ENCODE measurements around the gene PAFAH1B2. TPM values are rescaled to one million over a fixed set of nuclear protein-coding genes. Genes with fewer than 3 reads are reported as not detected.
"Not testable (repeated sequence)": the region's sequence is repeated elsewhere in the genome, so short reads cannot be mapped to it uniquely, and the experiment has no call there.

PAFAH1B2 gene
- total and polyA plus RNA-seq, 3 donors from 2014 or later: 66.5 to 156 (median 150) TPM

DNA sequence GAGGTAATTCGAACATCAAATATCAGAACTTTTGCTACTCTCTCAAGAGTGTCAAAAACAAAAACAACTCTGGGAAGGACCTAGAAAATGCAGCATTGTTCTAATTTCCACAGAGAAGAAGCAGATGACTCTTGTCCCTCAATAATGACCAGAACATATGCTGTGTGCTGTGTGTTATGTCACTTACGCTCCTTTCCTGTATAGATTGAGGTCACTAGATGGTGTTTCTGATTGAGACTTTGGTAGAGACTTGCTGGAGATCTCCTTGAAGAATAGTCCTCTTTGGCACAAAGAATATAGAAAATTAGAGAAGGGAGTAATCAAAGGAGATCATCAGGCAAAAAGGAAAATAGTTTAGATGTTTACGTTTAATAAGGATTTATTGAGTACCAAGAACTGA lies 43.5 kb upstream of the PAFAH1B2 start:
- no peak overlapping the region for H3K27ac ChIP-seq
- TF ChIP-seq, protein P1, sequence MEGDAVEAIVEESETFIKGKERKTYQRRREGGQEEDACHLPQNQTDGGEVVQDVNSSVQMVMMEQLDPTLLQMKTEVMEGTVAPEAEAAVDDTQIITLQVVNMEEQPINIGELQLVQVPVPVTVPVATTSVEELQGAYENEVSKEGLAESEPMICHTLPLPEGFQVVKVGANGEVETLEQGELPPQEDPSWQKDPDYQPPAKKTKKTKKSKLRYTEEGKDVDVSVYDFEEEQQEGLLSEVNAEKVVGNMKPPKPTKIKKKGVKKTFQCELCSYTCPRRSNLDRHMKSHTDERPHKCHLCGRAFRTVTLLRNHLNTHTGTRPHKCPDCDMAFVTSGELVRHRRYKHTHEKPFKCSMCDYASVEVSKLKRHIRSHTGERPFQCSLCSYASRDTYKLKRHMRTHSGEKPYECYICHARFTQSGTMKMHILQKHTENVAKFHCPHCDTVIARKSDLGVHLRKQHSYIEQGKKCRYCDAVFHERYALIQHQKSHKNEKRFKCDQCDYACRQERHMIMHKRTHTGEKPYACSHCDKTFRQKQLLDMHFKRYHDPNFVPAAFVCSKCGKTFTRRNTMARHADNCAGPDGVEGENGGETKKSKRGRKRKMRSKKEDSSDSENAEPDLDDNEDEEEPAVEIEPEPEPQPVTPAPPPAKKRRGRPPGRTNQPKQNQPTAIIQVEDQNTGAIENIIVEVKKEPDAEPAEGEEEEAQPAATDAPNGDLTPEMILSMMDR (IDR thresholded peaks at IDR 0.05): no peak
- TF ChIP-seq POLR2A (IDR thresholded peaks at IDR 0.05): no peak
- H3K4me3 ChIP-seq: no peak overlapping the region
- no peaks in the 10 kb centered on the region for H3K36me3 ChIP-seq (ENCODE audit: low read depth, missing control alignments)
- WGBS, 2 donors: 88 to 90% methylated on average over 3 of the region's 3 CpGs
- H3K4me1 ChIP-seq: peaks cover 24% of the 10 kb centered on the region
- H3K27me3 ChIP-seq: no peaks in the 10 kb centered on the region
- intact Hi-C loops (cut with DNase I; ENCODE audit: low total_unique reads): loop anchor here (10.0 kb wide), 1 partner anchor 226 kb away; no protein-coding TSS in a partner anchor
- no peak for DNase-seq
- H3K9me3 ChIP-seq: no peaks in the 10 kb centered on the region

DNA sequence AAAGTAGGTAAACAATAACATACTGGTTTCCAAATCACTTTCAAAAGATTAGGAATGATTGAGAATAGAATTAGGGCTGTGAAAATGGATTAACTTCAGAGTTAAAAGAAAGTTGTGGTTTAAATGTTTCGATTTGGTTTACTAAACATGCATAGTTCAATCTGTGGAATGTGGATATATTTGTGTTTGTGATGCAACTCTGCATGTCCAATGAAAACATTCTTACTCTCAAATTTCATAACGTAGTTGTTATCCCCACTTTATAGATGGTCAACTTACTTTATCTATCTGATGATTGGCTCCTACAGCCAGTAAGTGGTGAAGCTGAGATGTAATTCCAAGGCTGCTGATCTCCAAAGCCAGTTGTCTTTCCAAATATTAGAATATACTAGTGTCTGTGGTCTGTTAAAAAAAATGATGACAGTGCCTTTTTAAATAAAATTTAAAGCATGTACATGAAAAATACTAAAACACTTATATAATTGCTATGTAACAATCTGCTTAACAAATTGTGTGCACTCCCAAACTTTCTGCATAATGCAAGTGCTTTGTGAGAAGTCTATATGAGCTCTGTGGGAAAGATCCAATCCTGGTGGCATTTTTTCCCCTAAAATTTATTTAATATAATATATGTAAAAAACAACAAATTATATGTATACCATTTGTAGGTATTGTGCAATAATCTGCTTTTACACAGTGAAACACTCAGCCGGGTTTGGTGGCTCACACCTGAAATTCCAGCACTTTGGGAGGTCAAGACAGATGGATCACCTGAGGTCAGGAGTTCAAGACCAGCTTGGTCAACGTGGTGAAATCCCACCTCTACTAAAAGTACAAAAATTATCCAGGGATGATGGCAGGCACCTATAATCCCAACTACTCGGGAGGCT lies 36.1 kb upstream of the PAFAH1B2 start:
- intact Hi-C loops (cut with DNase I; ENCODE audit: low total_unique reads): loop anchor here (5.0 to 10.0 kb wide), 2 partner anchors 233 to 316 kb away; partner anchors contain the start of gene APOA5
- Histone ChIP-seq H3K36me3 (ENCODE audit: low read depth, missing control alignments) (no peaks in the 10 kb centered on the region), H3K9me3 (no peaks in the 10 kb centered on the region), H3K27me3 (no peaks in the 10 kb centered on the region), H3K4me3 (no peak overlapping the region), H3K4me1 (no peaks in the 10 kb centered on the region), H3K27ac (no peak overlapping the region)
- no peak for TF ChIP-seq POLR2A (IDR thresholded peaks at IDR 0.05)
- TF ChIP-seq, protein P1 (IDR thresholded peaks at IDR 0.05): no peak
- DNase-seq: no peak
- 60 to 73% methylated on average over 5 of the region's 5 CpGs for WGBS, 2 donors

DNA sequence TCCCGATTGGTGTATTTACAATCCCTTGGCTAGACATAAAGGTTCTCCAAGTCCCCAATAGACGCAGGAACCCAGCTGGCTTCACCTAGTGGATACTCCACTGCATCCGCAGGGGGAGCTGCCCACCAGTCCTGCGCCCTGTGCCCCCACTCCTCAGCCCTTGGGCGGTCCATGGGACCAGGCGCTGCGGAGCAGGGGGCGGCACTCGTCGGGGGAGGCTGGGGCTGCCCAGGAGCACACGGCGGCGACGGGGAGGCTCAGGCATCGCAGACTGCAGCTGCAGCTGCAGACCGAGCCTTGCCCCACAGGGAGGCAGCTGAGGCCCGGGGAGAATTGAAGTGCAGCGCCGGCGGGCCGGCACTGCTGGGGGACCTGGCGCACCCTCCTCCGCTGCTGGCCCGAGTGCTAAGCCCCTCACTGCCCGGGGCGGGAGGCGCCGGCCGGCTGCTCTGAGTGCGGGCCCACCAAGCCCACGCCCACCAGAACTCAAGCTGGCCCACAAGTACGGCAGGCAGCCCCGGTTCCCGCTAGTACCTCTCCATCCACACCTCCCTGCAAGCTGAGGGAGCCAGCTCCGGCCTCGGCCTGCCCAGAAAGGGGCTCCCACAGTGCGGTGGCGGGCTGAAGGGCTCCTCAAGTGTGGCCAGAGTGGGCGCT lies 33.7 kb upstream of the PAFAH1B2 start:
- Histone ChIP-seq H3K9me3 (no peaks in the 10 kb centered on the region), H3K36me3 (ENCODE audit: low read depth, missing control alignments) (no peaks in the 10 kb centered on the region), H3K4me3 (peak overlapping the region; percentile 36 to 39), H3K4me1 (no peaks in the 10 kb centered on the region), H3K27me3 (no peaks in the 10 kb centered on the region), H3K27ac (no peak overlapping the region)
- WGBS, 2 donors: 64 to 83% methylated on average over 9 to 26 of the region's 39 CpGs
- TF ChIP-seq, protein P1 (IDR thresholded peaks at IDR 0.05): no peak
- TF ChIP-seq POLR2A (IDR thresholded peaks at IDR 0.05): no peak
- no peak for DNase-seq
- intact Hi-C loops (cut with DNase I; ENCODE audit: low total_unique reads): no loop called here

DNA sequence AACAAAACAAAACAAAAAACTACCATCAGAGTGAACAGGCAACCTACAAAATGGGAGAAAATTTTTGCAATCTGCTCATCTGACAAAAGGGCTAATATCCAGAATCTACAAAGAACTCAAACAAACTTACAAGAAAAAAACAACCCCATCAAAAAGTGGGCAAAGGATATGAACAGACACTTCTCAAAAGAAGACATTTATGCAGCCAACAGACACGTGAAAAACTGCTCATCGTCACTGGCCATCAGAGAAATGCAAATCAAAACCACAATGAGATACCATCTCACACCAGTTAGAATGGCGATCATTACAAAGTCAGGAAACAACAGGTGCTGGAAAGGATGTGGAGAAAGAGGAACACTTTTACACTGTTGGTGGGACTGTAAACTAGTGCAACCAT lies 31.6 kb upstream of the PAFAH1B2 start:
- H3K9me3 ChIP-seq; H3K27me3 ChIP-seq; H3K36me3 ChIP-seq (ENCODE audit: low read depth, missing control alignments); DNase-seq; H3K27ac ChIP-seq; H3K4me3 ChIP-seq; H3K4me1 ChIP-seq; intact Hi-C loops (cut with DNase I; ENCODE audit: low total_unique reads): not testable (repeated sequence)
- 70 to 74% methylated on average over 3 of the region's 3 CpGs for WGBS, 2 donors

DNA sequence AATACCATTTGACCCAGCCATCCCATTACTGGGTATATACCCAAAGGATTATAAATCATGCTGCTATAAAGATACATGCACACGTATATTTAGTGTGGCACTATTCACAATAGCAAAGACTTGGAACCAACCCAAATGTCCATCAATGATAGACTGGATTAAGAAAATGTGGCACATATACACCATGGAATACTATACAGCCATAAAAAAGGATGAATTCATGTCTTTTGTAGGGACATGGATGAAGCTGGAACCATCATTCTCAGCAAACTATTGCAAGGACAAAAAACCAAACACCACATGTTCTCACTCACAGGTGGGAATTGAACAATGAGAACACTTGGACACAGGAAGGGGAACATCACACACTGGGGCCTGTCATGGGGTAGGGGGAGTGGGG lies 31.1 kb upstream of the PAFAH1B2 start:
- H3K9me3 ChIP-seq; intact Hi-C loops (cut with DNase I; ENCODE audit: low total_unique reads); H3K4me1 ChIP-seq; H3K36me3 ChIP-seq (ENCODE audit: low read depth, missing control alignments); H3K27me3 ChIP-seq; H3K27ac ChIP-seq; H3K4me3 ChIP-seq; DNase-seq: not testable (repeated sequence)
- 70 to 76% methylated on average over 1 of the region's 1 CpG for WGBS, 2 donors

Measured in testis (tissue), 3 donors.